CD4-positive, CD25-positive, alpha-beta regulatory T cell (primary cell): ENCODE data around the gene NBEA. TPM values are rescaled to one million over a fixed set of nuclear protein-coding genes. Genes with fewer than 3 reads are reported as not detected.
"Not testable (repeated sequence)": the region's sequence is repeated elsewhere in the genome, so short reads cannot be mapped to it uniquely, and the experiment has no call there.

Source experiments
- ATAC-seq, 2 donors: fragments of 150-1000 bp; cut with Tn5 transposase; one replicate each; pipeline ENCODE4 v1.10.0; 2021; ENCODE audit warnings: low read depth in 2 of 2, moderate number of reproducible peaks in 2 of 2, moderate library complexity in 1 of 2
- DNase-seq, 3 donors: peaks; one replicate each; pipeline versions ENCODE4 v3.0.0 to v3.0.0-alpha.2; 2012 to 2022; ENCODE audit warnings: mixed read lengths in 1 of 3
- H3K27ac ChIP-seq: one replicate; pipeline ENCODE4 v1.7.0; 2013; ENCODE audit warnings: mild to moderate bottlenecking, low read length; ENCODE audit not compliant: insufficient read depth, poor library complexity, severe bottlenecking
- H3K27me3 ChIP-seq: one replicate; pipeline ENCODE4 v1.7.0; 2013; ENCODE audit warnings: low read length; ENCODE audit not compliant: control insufficient read depth, insufficient read depth
- H3K36me3 ChIP-seq: one replicate; pipeline ENCODE4 v1.7.0; 2013; ENCODE audit warnings: mild to moderate bottlenecking, low read length, moderate library complexity; ENCODE audit not compliant: control insufficient read depth, insufficient read depth
- H3K4me1 ChIP-seq: 2 replicates; pipeline ENCODE4 v1.7.0; 2013; ENCODE audit warnings: mild to moderate bottlenecking, low read length; ENCODE audit not compliant: insufficient read depth, control insufficient read depth, poor library complexity, severe bottlenecking
- H3K4me3 ChIP-seq: one replicate; pipeline ENCODE4 v1.7.0; 2013; ENCODE audit warnings: low read depth, mild to moderate bottlenecking, low read length, moderate library complexity
- H3K9me3 ChIP-seq, 2 experiments: 1 replicate in 1 of 2; 2 replicates in 1 of 2; pipeline ENCODE4 v1.7.0; 2013; ENCODE audit warnings: low read length in 2 of 2, mild to moderate bottlenecking in 1 of 2, moderate library complexity in 1 of 2; ENCODE audit not compliant: control insufficient read depth in 2 of 2
- H3K27ac Mint-ChIP-seq, 3 donors: one replicate each; pipeline ENCODE4 v1.8.0; 2020 to 2022; ENCODE audit warnings: mild to moderate bottlenecking in 3 of 3, mixed read lengths in 3 of 3, moderate library complexity in 2 of 3
- H3K27me3 Mint-ChIP-seq: one replicate; pipeline ENCODE4 v1.8.0; 2022; ENCODE audit warnings: mild to moderate bottlenecking, mixed read lengths
- H3K36me3 Mint-ChIP-seq: one replicate; pipeline ENCODE4 v1.8.0; 2020; ENCODE audit warnings: mixed read lengths
- H3K4me1 Mint-ChIP-seq, 4 donors: one replicate each; pipeline ENCODE4 v1.8.0; 2020 to 2022; ENCODE audit warnings: mixed read lengths in 4 of 4, mild to moderate bottlenecking in 1 of 4
- H3K4me3 Mint-ChIP-seq, 4 donors: one replicate each; pipeline ENCODE4 v1.8.0; 2020 to 2022; ENCODE audit warnings: mild to moderate bottlenecking in 4 of 4, mixed read lengths in 4 of 4, moderate library complexity in 3 of 4
- H3K9me3 Mint-ChIP-seq, 7 donors: one replicate each; pipeline ENCODE4 v1.8.0; 2020 to 2022; ENCODE audit warnings: mixed read lengths in 7 of 7, mild to moderate bottlenecking in 3 of 7, moderate library complexity in 2 of 7
- polyA plus RNA-seq, 4 donors: library from polyadenylated mRNA; unstranded; fragments of 300-500 nt; fragmentation: Illumina TruSeq; gene quantifications; one replicate each; pipeline ENCODE4 v1.2.3, GENCODE V29; 2021
- total RNA-seq: library from RNA; stranded (reverse); gene quantifications from one replicate; pipeline ENCODE4 v1.2.3, GENCODE V29; 2022

The NBEA gene
- total and polyA plus RNA-seq, 5 donors from 2014 or later: 0.02 to 1.1 (median 0.30) TPM

GRCh38 chr13:34990399-34991214 is 48.5 kb downstream of the NBEA start:
- H3K9me3 Mint-ChIP-seq: peaks cover 2 to 38% (median 10%) of the 10 kb centered on the region in 7 donors
- no peaks in the 10 kb centered on the region for H3K27me3 Mint-ChIP-seq
- peaks cover 10% of the 10 kb centered on the region for H3K36me3 Mint-ChIP-seq
- no peaks in the 10 kb centered on the region for H3K4me1 ChIP-seq
- H3K27me3 ChIP-seq: no peaks in the 10 kb centered on the region
- ATAC-seq (no peak), DNase-seq (no peak)
- H3K9me3 ChIP-seq: peaks cover 3 to 18% of the 10 kb centered on the region in 2 experiments
- H3K4me3 ChIP-seq: no peak overlapping the region
- H3K36me3 ChIP-seq: no peaks in the 10 kb centered on the region
- no peak overlapping the region for H3K27ac Mint-ChIP-seq
- H3K27ac ChIP-seq: no peak overlapping the region
- H3K4me3 Mint-ChIP-seq: no peak overlapping the region
- no peaks in the 10 kb centered on the region for H3K4me1 Mint-ChIP-seq

GRCh38 chr13:34993470-34993869 is 51.4 kb downstream of the NBEA start:
- Histone ChIP-seq H3K4me1 (no peaks in the 10 kb centered on the region), H3K9me3 (peaks cover 3 to 18% of the 10 kb centered on the region in 2 experiments), H3K4me3 (no peak overlapping the region), H3K36me3 (no peaks in the 10 kb centered on the region), H3K27me3 (no peaks in the 10 kb centered on the region), H3K27ac (no peak overlapping the region)
- peaks cover 2 to 35% (median 12%) of the 10 kb centered on the region in 7 donors for H3K9me3 Mint-ChIP-seq
- no peaks in the 10 kb centered on the region for H3K4me1 Mint-ChIP-seq
- ATAC-seq (no peak), DNase-seq (no peak)
- no peaks in the 10 kb centered on the region for H3K27me3 Mint-ChIP-seq
- H3K27ac Mint-ChIP-seq: no peak overlapping the region
- no peak overlapping the region for H3K4me3 Mint-ChIP-seq
- H3K36me3 Mint-ChIP-seq: peaks cover 10% of the 10 kb centered on the region

DNA sequence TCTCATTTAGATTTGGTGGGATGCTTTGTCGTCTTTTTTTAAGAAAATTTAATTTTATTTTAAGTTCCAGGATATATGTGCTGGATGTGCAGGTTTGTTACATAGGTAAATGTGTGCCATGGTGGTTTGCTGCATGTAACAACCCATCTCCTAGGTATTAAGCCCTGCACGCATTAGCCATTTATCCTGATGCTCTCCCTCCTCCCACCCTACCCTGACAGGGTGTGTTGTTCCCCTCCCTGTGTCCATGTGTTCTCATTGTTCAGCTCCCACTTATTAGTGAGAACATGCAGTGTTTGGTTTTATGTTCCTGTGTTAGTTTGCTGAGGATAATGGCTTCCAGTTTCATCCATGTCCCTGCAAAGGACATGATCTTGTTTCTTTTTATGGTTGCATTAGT is 61.7 kb downstream of the NBEA start:
- not testable (repeated sequence) for DNase-seq, H3K27ac ChIP-seq, H3K27me3 Mint-ChIP-seq, H3K4me3 Mint-ChIP-seq, H3K36me3 Mint-ChIP-seq, H3K27me3 ChIP-seq, H3K4me1 Mint-ChIP-seq, H3K4me3 ChIP-seq, H3K4me1 ChIP-seq, H3K36me3 ChIP-seq, H3K9me3 ChIP-seq, ATAC-seq
- Mint-ChIP-seq H3K27ac (peak overlapping the region in 1 of 3 donors; percentile 37), H3K9me3 (peaks cover 0 to 15% (median 4%) of the 10 kb centered on the region in 7 donors)

- no peaks in the 10 kb centered on the region for H3K36me3 Mint-ChIP-seq
- peaks cover 0 to 15% (median 6%) of the 10 kb centered on the region in 7 donors for H3K9me3 Mint-ChIP-seq
- Histone ChIP-seq H3K9me3 (no peaks in the 10 kb centered on the region), H3K4me3 (no peak overlapping the region), H3K36me3 (no peaks in the 10 kb centered on the region), H3K27ac (no peak overlapping the region), H3K27me3 (no peaks in the 10 kb centered on the region), H3K4me1 (no peaks in the 10 kb centered on the region)
- no peak overlapping the region for H3K4me3 Mint-ChIP-seq
- no peak overlapping the region for H3K27ac Mint-ChIP-seq
- H3K27me3 Mint-ChIP-seq: no peaks in the 10 kb centered on the region
- DNase-seq (no peak), ATAC-seq (no peak)
- H3K4me1 Mint-ChIP-seq: no peaks in the 10 kb centered on the region
These were observed 63.0 kb downstream of the NBEA start for GRCh38 chr13:35005051-35005450.

DNA sequence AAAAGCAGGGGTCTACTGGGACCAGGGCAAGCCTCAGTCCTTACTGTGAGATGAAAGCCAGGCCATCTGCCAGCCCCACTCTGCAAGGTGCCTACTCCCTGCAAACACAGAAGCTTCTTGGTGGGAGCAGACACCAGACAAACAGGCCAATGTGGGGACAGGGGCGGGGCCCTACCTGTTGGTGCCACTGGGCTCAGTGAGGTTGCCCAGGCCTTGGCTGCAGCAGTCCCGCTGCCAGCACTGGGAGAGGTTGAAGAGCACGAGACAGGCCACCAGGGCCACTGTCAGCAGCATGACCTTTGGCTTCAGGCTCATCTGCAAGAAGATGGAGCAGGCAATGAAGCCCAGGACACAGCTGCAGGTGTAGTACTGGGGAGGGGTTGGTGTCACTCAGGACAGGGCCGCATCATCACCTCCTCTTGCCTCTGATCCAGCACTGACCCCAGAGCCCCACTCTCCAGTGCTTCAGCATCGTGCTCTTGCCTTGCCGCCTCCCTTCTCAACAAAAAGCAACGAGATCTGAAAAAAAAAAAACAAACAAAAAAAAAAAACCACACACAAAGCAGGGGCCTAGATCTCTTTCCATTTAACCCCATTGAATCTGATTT is 72.6 kb downstream of the NBEA start:
- H3K27ac ChIP-seq: no peak overlapping the region
- Mint-ChIP-seq H3K27me3 (no peaks in the 10 kb centered on the region), H3K4me3 (no peak overlapping the region), H3K4me1 (peaks cover 0 to 2% (median 0%) of the 10 kb centered on the region in 4 donors), H3K27ac (no peak overlapping the region), H3K36me3 (no peaks in the 10 kb centered on the region), H3K9me3 (peaks cover 0 to 9% (median 3%) of the 10 kb centered on the region in 7 donors)
- H3K27me3 ChIP-seq: no peaks in the 10 kb centered on the region
- no peak overlapping the region for H3K4me3 ChIP-seq
- no peaks in the 10 kb centered on the region for H3K9me3 ChIP-seq
- no peak for ATAC-seq
- H3K4me1 ChIP-seq: no peaks in the 10 kb centered on the region
- no peak for DNase-seq
- H3K36me3 ChIP-seq: no peaks in the 10 kb centered on the region

DNA sequence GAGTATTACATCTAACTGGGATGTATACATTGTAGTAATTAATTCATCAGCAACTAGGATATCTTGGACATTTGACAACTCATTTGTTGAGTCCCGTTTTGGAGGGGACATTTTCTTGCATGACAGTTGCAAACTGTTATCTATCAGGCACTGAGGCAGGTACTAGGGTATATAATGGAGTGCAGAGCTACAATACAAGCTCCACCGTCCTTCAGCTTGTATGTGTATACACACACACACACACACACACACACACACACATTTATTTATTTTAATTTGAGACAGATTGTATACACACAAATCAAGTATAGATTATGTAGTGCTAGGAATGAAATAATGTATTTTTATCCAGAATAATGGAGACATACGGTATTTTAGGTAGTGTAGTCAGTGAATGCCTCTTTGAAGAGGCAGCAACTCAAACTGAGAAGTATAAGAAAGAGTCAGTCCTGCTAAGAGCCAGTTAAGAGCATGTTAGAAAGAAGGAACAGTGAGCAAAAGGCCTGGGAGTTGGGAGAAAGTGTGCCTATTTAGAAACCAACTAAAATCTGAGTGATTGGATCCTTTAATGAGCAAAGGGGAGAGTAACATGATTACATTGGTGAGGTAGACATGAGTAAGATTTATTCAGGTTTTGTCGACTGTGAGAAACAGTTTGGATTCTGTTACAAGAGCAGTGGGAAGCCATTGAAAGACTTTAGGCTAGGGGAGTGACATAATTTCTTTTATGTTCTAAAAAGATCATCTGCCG is 74.5 kb downstream of the NBEA start:
- Mint-ChIP-seq H3K9me3 (peaks cover 0 to 16% (median 2%) of the 10 kb centered on the region in 7 donors), H3K4me3 (no peak overlapping the region), H3K27ac (no peak overlapping the region), H3K27me3 (no peaks in the 10 kb centered on the region), H3K36me3 (no peaks in the 10 kb centered on the region), H3K4me1 (peaks cover 0 to 2% (median 0%) of the 10 kb centered on the region in 4 donors)
- no peak overlapping the region for H3K27ac ChIP-seq
- H3K4me1 ChIP-seq: no peaks in the 10 kb centered on the region
- DNase-seq: no peak
- no peak for ATAC-seq
- no peaks in the 10 kb centered on the region for H3K36me3 ChIP-seq
- H3K27me3 ChIP-seq: no peaks in the 10 kb centered on the region
- H3K4me3 ChIP-seq: no peak overlapping the region
- no peaks in the 10 kb centered on the region for H3K9me3 ChIP-seq

DNA sequence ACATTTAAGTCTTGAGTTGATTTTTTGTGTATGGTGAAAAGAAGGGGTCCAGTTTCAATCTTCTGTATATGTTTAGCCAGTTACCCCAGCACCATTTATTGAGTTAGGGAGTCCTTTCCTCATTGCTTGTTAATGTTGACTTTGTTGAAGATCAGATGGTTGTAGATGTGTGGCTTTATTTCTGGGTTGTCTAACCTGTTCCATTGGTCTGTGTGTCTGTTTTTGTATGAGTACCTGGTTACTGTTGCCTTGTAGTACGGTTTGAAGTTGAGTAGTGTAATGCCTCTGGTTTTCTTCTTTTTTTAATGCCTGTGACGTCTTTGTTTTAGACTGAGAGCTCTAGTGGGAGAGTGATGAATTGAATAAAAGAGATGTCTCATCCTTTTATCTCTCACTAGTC is 83.2 kb downstream of the NBEA start:
- H3K4me1 Mint-ChIP-seq: no peaks in the 10 kb centered on the region
- H3K27ac Mint-ChIP-seq: no peak overlapping the region
- no peak overlapping the region for H3K4me3 ChIP-seq
- no peak overlapping the region for H3K4me3 Mint-ChIP-seq
- H3K27ac ChIP-seq: no peak overlapping the region
- H3K9me3 Mint-ChIP-seq: peaks cover 0 to 40% (median 8%) of the 10 kb centered on the region in 7 donors
- H3K27me3 ChIP-seq: no peaks in the 10 kb centered on the region
- no peaks in the 10 kb centered on the region for H3K9me3 ChIP-seq
- H3K36me3 Mint-ChIP-seq: peaks cover 4% of the 10 kb centered on the region
- H3K4me1 ChIP-seq: no peaks in the 10 kb centered on the region
- DNase-seq (no peak), ATAC-seq (no peak)
- no peaks in the 10 kb centered on the region for H3K27me3 Mint-ChIP-seq
- H3K36me3 ChIP-seq: no peaks in the 10 kb centered on the region
